Activated B cell treated with CpG ODN at 0.5 μM for 24 hours (primary cell): ENCODE data around the gene SF3B1. TPM values are rescaled to one million over a fixed set of nuclear protein-coding genes. Genes with fewer than 3 reads are reported as not detected.

Experiments used
- ATAC-seq: fragments of 200-7000 bp; cut with Tn5 transposase; one replicate; pipeline ENCODE4 v1.10.0; 2021; ENCODE audit warnings: low read depth, mild to moderate bottlenecking, moderate library complexity
- CTCF ChIA-PET: fragments of 350-600 bp; sonication (Branson Sonifier 250); formaldehyde crosslinking; loops from one replicate; lab custom pipeline; 2021; ENCODE audit warnings: antibody characterized with exemption; lab: Charles Lee
- POLR2A ChIA-PET: fragments of 350-600 bp; sonication (Branson Sonifier 250); formaldehyde crosslinking; loops from one replicate; lab custom pipeline; 2021; ENCODE audit warnings: antibody characterized with exemption; lab: Charles Lee
- DNase-seq: peaks from one replicate; pipeline ENCODE4 v3.0.0; 2022
- H3K27ac Mint-ChIP-seq: one replicate; pipeline ENCODE4 v1.8.0; 2020; ENCODE audit warnings: mixed read lengths
- H3K27me3 Mint-ChIP-seq: one replicate; pipeline ENCODE4 v1.8.0; 2021; ENCODE audit warnings: mixed read lengths
- H3K36me3 Mint-ChIP-seq: one replicate; pipeline ENCODE4 v1.8.0; 2021; ENCODE audit warnings: low read depth, mixed read lengths
- H3K4me1 Mint-ChIP-seq: one replicate; pipeline ENCODE4 v1.8.0; 2021; ENCODE audit warnings: mixed read lengths
- H3K4me3 Mint-ChIP-seq: one replicate; pipeline ENCODE4 v1.8.0; 2020; ENCODE audit warnings: mild to moderate bottlenecking, mixed read lengths
- H3K9me3 Mint-ChIP-seq: one replicate; pipeline ENCODE4 v1.8.0; 2020; ENCODE audit warnings: mixed read lengths
- CTCF ChIP-seq: fragments of 200-600 bp; IDR thresholded peaks from one replicate; pipeline ENCODE4 v1.8.0; 2022; ENCODE audit warnings: antibody characterized with exemption, mild to moderate bottlenecking
- intact Hi-C: fragments of 100-400 bp; cut with micrococcal nuclease; formaldehyde crosslinking; loops from one replicate; pipeline ENCODE4 v1.15.1; 2024
- total RNA-seq: library from RNA; stranded (reverse); gene quantifications from 2 replicates; pipeline ENCODE4 v1.2.3, GENCODE V29; 2022

Gene SF3B1
- total RNA-seq, 1 donor from 2014 or later = 380 TPM

DNA sequence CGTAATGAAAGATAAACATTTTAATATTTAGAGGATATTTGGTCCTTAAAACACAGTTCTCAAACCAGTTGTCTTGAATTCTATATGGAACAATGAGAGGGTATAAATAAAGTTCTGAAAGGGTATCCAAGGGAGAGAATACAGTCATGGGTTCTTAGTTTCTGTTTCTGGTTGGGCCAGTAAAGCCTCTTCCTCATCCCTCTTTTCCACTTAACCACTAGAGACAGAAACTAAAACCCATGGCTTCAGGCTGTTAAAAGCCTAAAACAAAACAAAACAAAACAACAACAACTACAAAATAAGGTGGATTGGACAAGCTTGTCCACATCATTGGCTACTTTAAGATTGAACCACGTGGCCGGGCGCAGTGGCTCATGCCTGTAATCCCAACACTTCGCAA lies 37.3 kb upstream of the SF3B1 start:
- POLR2A ChIA-PET = no interaction called here
- Mint-ChIP-seq H3K4me3 (no peak overlapping the region), H3K4me1 (no peaks in the 10 kb centered on the region), H3K27ac (no peak overlapping the region), H3K36me3 (peaks cover 72% of the 10 kb centered on the region), H3K9me3 (no peaks in the 10 kb centered on the region), H3K27me3 (no peaks in the 10 kb centered on the region)
- DNase-seq (no peak), ATAC-seq (no peak)
- no peak for TF ChIP-seq CTCF
- CTCF ChIA-PET = no interaction called here
- intact Hi-C loops = loop anchor here (5.0 kb wide), 1 partner anchor 65 kb away; no protein-coding TSS in a partner anchor

DNA sequence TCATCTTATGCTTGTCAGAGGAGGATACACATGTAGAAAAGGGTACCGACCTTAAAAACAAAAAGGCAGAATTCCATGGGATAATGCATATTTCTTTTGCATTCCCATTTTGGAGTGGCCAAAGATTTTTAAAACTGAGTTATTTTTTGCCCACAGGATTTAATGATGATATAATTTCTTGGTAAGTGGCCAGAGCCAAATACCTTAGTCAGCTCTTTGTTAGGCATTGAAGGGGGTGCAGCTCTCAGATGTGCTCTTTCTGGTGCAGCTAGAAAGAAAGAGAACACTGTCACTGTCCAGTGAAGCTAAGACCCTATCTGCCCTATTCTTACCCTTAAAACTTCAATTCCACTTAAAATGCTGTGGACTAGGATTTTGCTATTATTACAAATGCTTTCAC lies 29.3 kb upstream of the SF3B1 start:
- no peaks in the 10 kb centered on the region for H3K9me3 Mint-ChIP-seq
- ChIA-PET CTCF (no interaction called here), POLR2A (interaction anchor here (0.6 to 2.0 kb wide), 4 partner anchors 29 to 54 kb away, joined by 3 to 6 read pairs (median 4); partner anchors contain the start of genes HSPD1 and SF3B1)
- peaks cover 2% of the 10 kb centered on the region for H3K4me1 Mint-ChIP-seq
- peaks cover 72% of the 10 kb centered on the region for H3K36me3 Mint-ChIP-seq
- intact Hi-C loops = no loop called here
- H3K27me3 Mint-ChIP-seq = no peaks in the 10 kb centered on the region
- ATAC-seq (no peak), DNase-seq (no peak)
- TF ChIP-seq CTCF = no peak
- H3K4me3 Mint-ChIP-seq = no peak overlapping the region
- H3K27ac Mint-ChIP-seq = no peak overlapping the region

DNA sequence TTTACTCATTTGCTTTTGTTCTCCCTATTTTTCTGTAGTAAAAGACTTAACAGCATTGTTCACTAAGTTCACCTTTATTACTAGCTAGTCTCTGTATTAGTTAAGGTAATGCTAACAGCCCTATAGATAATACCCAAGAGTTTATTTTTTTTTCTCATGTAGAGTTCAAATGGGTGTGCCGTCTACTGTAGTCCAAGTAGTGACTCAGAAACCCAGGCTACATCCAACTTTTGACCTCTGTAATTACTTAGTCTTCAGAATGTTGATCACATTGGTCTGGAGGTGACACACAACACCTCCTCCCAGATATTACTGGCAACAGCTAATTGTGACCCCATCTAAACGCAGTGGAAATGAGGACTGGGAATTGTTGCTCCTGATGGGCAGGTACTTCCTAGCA lies 26.2 kb upstream of the SF3B1 start:
- H3K27ac Mint-ChIP-seq = no peak overlapping the region
- no peaks in the 10 kb centered on the region for H3K27me3 Mint-ChIP-seq
- ChIA-PET POLR2A (no interaction called here), CTCF (no interaction called here)
- ATAC-seq (no peak), DNase-seq (no peak)
- H3K36me3 Mint-ChIP-seq = peaks cover 51% of the 10 kb centered on the region
- no peak for TF ChIP-seq CTCF
- H3K9me3 Mint-ChIP-seq = no peaks in the 10 kb centered on the region
- peaks cover 13% of the 10 kb centered on the region for H3K4me1 Mint-ChIP-seq
- H3K4me3 Mint-ChIP-seq = no peak overlapping the region
- intact Hi-C loops = no loop called here

GRCh38 chr2:197460649-197461048 lies 25.8 kb upstream of the SF3B1 start:
- DNase-seq (no peak), ATAC-seq (no peak)
- Mint-ChIP-seq H3K4me1 (peaks cover 16% of the 10 kb centered on the region), H3K9me3 (no peaks in the 10 kb centered on the region), H3K4me3 (no peak overlapping the region), H3K27ac (no peak overlapping the region), H3K36me3 (peaks cover 50% of the 10 kb centered on the region), H3K27me3 (no peaks in the 10 kb centered on the region)
- CTCF ChIA-PET = no interaction called here
- intact Hi-C loops = no loop called here
- POLR2A ChIA-PET = interaction anchor here (1.0 kb wide), 1 partner anchor 38 kb away, joined by 3 read pairs; no protein-coding TSS in a partner anchor
- TF ChIP-seq CTCF = no peak

- DNase-seq (no peak), ATAC-seq (no peak)
- TF ChIP-seq CTCF = no peak
- POLR2A ChIA-PET = interaction anchor here (1.3 to 7.5 kb wide), 2 partner anchors 20 to 45 kb away, joined by 4 to 146 read pairs; partner anchors contain the start of genes HSPD1, HSPE1 and SF3B1
- Mint-ChIP-seq H3K27ac (no peak overlapping the region), H3K4me3 (peak overlapping the region; percentile 11), H3K4me1 (peaks cover 47% of the 10 kb centered on the region), H3K9me3 (no peaks in the 10 kb centered on the region), H3K27me3 (no peaks in the 10 kb centered on the region), H3K36me3 (peaks cover 30% of the 10 kb centered on the region)
- intact Hi-C loops = loop anchor here (10.0 kb wide), 1 partner anchor 1801 kb away; the partner anchor contains the start of gene SLC39A10
- CTCF ChIA-PET = no interaction called here
Observed at GRCh38 chr2:197455428-197455827, 20.6 kb upstream of the SF3B1 start.
